ENCODE data around the gene ZBTB1.

The ZBTB1 gene

GRCh38 chr14:64572386-64573104, 68.0 kb downstream of the ZBTB1 start:
- no peak for DNase-seq

GRCh38 chr14:64573109-64573508, 68.5 kb downstream of the ZBTB1 start:
- no peak for DNase-seq
